HEK293 (cell line): ENCODE results near the gene P2RX2.

ENCODE experiments used
- CTCF ChIP-seq: fragments of 450-650 bp; formaldehyde crosslinking; IDR thresholded peaks from 2 replicates; pipeline ENCODE4 v1.5.1; 2016; ENCODE audit warnings: missing biosample characterization, missing genetic modification characterization
- PBX3 ChIP-seq: sonication (generic); formaldehyde crosslinking; IDR thresholded peaks from 2 replicates; pipeline ENCODE4 v1.8.1; 2022; ENCODE audit warnings: mild to moderate bottlenecking, moderate library complexity, missing genetic modification reagents
- SCRT2 ChIP-seq: fragments of 450-650 bp; formaldehyde crosslinking; IDR thresholded peaks from 2 replicates; pipeline ENCODE4 v1.5.1; 2016; ENCODE audit warnings: missing biosample characterization, missing genetic modification characterization
- ZNF354C ChIP-seq: fragments of 450-650 bp; formaldehyde crosslinking; IDR thresholded peaks from 2 replicates; pipeline ENCODE4 v1.5.1; 2016; ENCODE audit warnings: missing biosample characterization, missing genetic modification characterization, low read depth, borderline replicate concordance
- ZNF639 ChIP-seq: fragments of 450-650 bp; formaldehyde crosslinking; IDR thresholded peaks from 2 replicates; pipeline ENCODE4 v1.5.1; 2016; ENCODE audit warnings: missing biosample characterization, missing genetic modification characterization

- no peak for TF ChIP-seq CTCF (tag by site-specific recombination)
- no peak for TF ChIP-seq ZNF639
- no peak for TF ChIP-seq ZNF354C (tag by site-specific recombination)
- TF ChIP-seq PBX3 (CRISPR knock-in tag) = no peak
- no peak for TF ChIP-seq SCRT2
These were observed 48.6 kb upstream of the P2RX2 start for GRCh38 chr12:132569856-132570480.
